ENCODE data around the gene KAZALD1. TPM values are rescaled to one million over a fixed set of nuclear protein-coding genes. Genes with fewer than 3 reads are reported as not detected.
A peak's percentile ranks its signal among the peaks of the same experiment; 100 is the strongest.

The KAZALD1 gene
- 12.1 TPM for total RNA-seq
- long read RNA-seq, partial matches to known transcripts: 5 of 12 reads
- long read RNA-seq, other reads (novel, unspliced or antisense): 0 of 12 reads

- no peak for DNase-seq (ENCODE audit: low spot score)
- intact Hi-C loops (cut with DNase I): loop anchor here (5.0 kb wide), 1 partner anchor 64 kb away; the partner anchor contains the start of gene LZTS2
Observed at GRCh38 chr10:101061624-101062231, at the start of gene KAZALD1. Gene KAZALD1 (plus strand): TSS chr10:101061989. CDS start chr10:101062593, 604 bp downstream.

GRCh38 chr10:101012525-101013364 lies 49.0 kb upstream of the KAZALD1 start:
- DNase-seq (ENCODE audit: low spot score): peak; percentile 92
- intact Hi-C loops (cut with DNase I): no loop called here

GRCh38 chr10:101013365-101013825 lies 48.4 kb upstream of the KAZALD1 start:
- no peak for DNase-seq (ENCODE audit: low spot score)
- intact Hi-C loops (cut with DNase I): no loop called here

GRCh38 chr10:101014230-101014884 lies 47.4 kb upstream of the KAZALD1 start:
- intact Hi-C loops (cut with DNase I): loop anchor here (1.0 to 2.0 kb wide), 2 partner anchors 19 to 46 kb away; partner anchors contain the start of gene SEMA4G
- DNase-seq (ENCODE audit: low spot score): peak; percentile 88

- intact Hi-C loops (cut with DNase I): loop anchor here (1.0 to 2.0 kb wide), 2 partner anchors 20 to 46 kb away; partner anchors contain the start of gene SEMA4G
- DNase-seq (ENCODE audit: low spot score): no peak
Observed at GRCh38 chr10:101014966-101015581, 46.7 kb upstream of the KAZALD1 start.

- DNase-seq (ENCODE audit: low spot score): no peak
- intact Hi-C loops (cut with DNase I): loop anchor here (2.0 kb wide), 1 partner anchor 47 kb away; the partner anchor contains the start of gene SEMA4G
Observed at GRCh38 chr10:101015582-101015973, 46.2 kb upstream of the KAZALD1 start.

GRCh38 chr10:101016814-101017213 lies 45.0 kb upstream of the KAZALD1 start:
- intact Hi-C loops (cut with DNase I): no loop called here
- no peak for DNase-seq (ENCODE audit: low spot score)

GRCh38 chr10:101018118-101018599 lies 43.6 kb upstream of the KAZALD1 start:
- no peak for DNase-seq (ENCODE audit: low spot score)
- intact Hi-C loops (cut with DNase I): no loop called here

GRCh38 chr10:101018600-101019439 lies 43.0 kb upstream of the KAZALD1 start:
- peak; percentile 89 for DNase-seq (ENCODE audit: low spot score)
- intact Hi-C loops (cut with DNase I): no loop called here

- intact Hi-C loops (cut with DNase I): no loop called here
Observed at GRCh38 chr10:101019440-101019703, 42.4 kb upstream of the KAZALD1 start.

GRCh38 chr10:101020427-101021075 lies 41.2 kb upstream of the KAZALD1 start:
- no peak for DNase-seq (ENCODE audit: low spot score)
- intact Hi-C loops (cut with DNase I): no loop called here

More at GRCh38 chr10:101019440-101019703, 42.4 kb upstream of the KAZALD1 start:
- no peak for DNase-seq (ENCODE audit: low spot score)

- DNase-seq (ENCODE audit: low spot score): no peak
- intact Hi-C loops (cut with DNase I): no loop called here
Observed at GRCh38 chr10:101021239-101021638, 40.5 kb upstream of the KAZALD1 start.

GRCh38 chr10:101021692-101022251 lies 40.0 kb upstream of the KAZALD1 start:
- intact Hi-C loops (cut with DNase I): no loop called here
- no peak for DNase-seq (ENCODE audit: low spot score)

GRCh38 chr10:101022967-101023705 lies 38.7 kb upstream of the KAZALD1 start:
- no peak for DNase-seq (ENCODE audit: low spot score)
- intact Hi-C loops (cut with DNase I): no loop called here

GRCh38 chr10:101027106-101027720 lies 34.6 kb upstream of the KAZALD1 start:
- no peak for DNase-seq (ENCODE audit: low spot score)
- intact Hi-C loops (cut with DNase I): no loop called here

- DNase-seq (ENCODE audit: low spot score): no peak
- intact Hi-C loops (cut with DNase I): no loop called here
Observed at GRCh38 chr10:101028446-101029337, 33.1 kb upstream of the KAZALD1 start.
